Myocyte (in vitro differentiated cells): ENCODE data around the gene RNF7. TPM values are rescaled to one million over a fixed set of nuclear protein-coding genes. Genes with fewer than 3 reads are reported as not detected.
A peak's percentile ranks its signal among the peaks of the same experiment; 100 is the strongest.
"Not testable (repeated sequence)": the region's sequence is repeated elsewhere in the genome, so short reads cannot be mapped to it uniquely, and the experiment has no call there.

Experiments
- DNase-seq: peaks from one replicate; pipeline ENCODE4 v3.0.0-alpha.2; 2012; ENCODE audit warnings: low read depth
- polyA plus RNA-seq: library from polyadenylated mRNA; unstranded; fragments of >200 nt; gene quantifications from one replicate; pipeline ENCODE4 v1.2.1, GENCODE V29; 2012; ENCODE audit warnings: missing spikeins
- total RNA-seq: library from RNA; depleted of rRNA; stranded (reverse); fragments of >200 nt; gene quantifications from 2 replicates; pipeline ENCODE4 v1.2.3, GENCODE V29; 2014

Gene RNF7
- 139 and 146 TPM in 2 replicates for total RNA-seq
- polyA plus RNA-seq = 155 TPM

GRCh38 chr3:141738022-141738890, at the start of gene RNF7:
TSS of gene RNF7 (plus strand) at chr3:141738298. CDS start at chr3:141738342, 44 bp downstream.
- DNase-seq = peak; percentile 97

- DNase-seq = no peak
Measured at GRCh38 chr3:141690431-141691072, 47.5 kb upstream of the RNF7 start.

GRCh38 chr3:141691471-141691870, 46.6 kb upstream of the RNF7 start:
- not testable (repeated sequence) for DNase-seq

- DNase-seq = not testable (repeated sequence)
Measured at GRCh38 chr3:141692973-141693372, 45.1 kb upstream of the RNF7 start.

GRCh38 chr3:141699324-141699723, 38.8 kb upstream of the RNF7 start:
- no peak for DNase-seq

GRCh38 chr3:141699897-141700296, 38.2 kb upstream of the RNF7 start:
- DNase-seq = no peak

- DNase-seq = not testable (repeated sequence)
Measured at GRCh38 chr3:141703367-141703766, 34.7 kb upstream of the RNF7 start.

GRCh38 chr3:141707741-141708203, 30.3 kb upstream of the RNF7 start:
- peak; percentile 25 for DNase-seq

- no peak for DNase-seq
Measured at GRCh38 chr3:141708367-141708766, 29.7 kb upstream of the RNF7 start.

- no peak for DNase-seq
Measured at GRCh38 chr3:141709126-141709770, 28.9 kb upstream of the RNF7 start.

- no peak for DNase-seq
Measured at GRCh38 chr3:141710121-141710520, 28.0 kb upstream of the RNF7 start.

GRCh38 chr3:141710888-141711616, 27.0 kb upstream of the RNF7 start:
- peak; percentile 67 for DNase-seq

GRCh38 chr3:141714671-141715070, 23.4 kb upstream of the RNF7 start:
- no peak for DNase-seq

- DNase-seq = no peak
Measured at GRCh38 chr3:141722081-141722480, 16.0 kb upstream of the RNF7 start.

GRCh38 chr3:141722648-141723047, 15.4 kb upstream of the RNF7 start:
- DNase-seq = no peak

GRCh38 chr3:141723255-141723654, 14.8 kb upstream of the RNF7 start:
- DNase-seq = no peak

GRCh38 chr3:141724186-141724585, 13.9 kb upstream of the RNF7 start:
- peak; percentile 71 for DNase-seq

- no peak for DNase-seq
Measured at GRCh38 chr3:141725036-141725435, 13.1 kb upstream of the RNF7 start.

GRCh38 chr3:141726483-141726882, 11.6 kb upstream of the RNF7 start:
- DNase-seq = no peak

- no peak for DNase-seq
Measured at GRCh38 chr3:141728355-141728892, 9.7 kb upstream of the RNF7 start.

GRCh38 chr3:141729240-141729639, 8.9 kb upstream of the RNF7 start:
- DNase-seq = no peak
